Bronchial epithelial cell (primary cell): ENCODE results near the gene FGFR2. TPM values are rescaled to one million over a fixed set of nuclear protein-coding genes. Genes with fewer than 3 reads are reported as not detected.

Experiments
- DNase-seq: peaks from one replicate; pipeline ENCODE4 v3.0.0-alpha.2; 2010; ENCODE audit warnings: low read depth
- FAIRE-seq: peaks from 2 replicates; lab custom pipeline; 2011; peaks lifted over from hg19 to GRCh38; lab: Jason Lieb, UNC
- H3K27me3 ChIP-seq: 2 replicates; pipeline ENCODE4 v1.5.1; 2011; ENCODE audit warnings: low read length; ENCODE audit not compliant: control insufficient read depth, insufficient read depth
- H3K36me3 ChIP-seq: 2 replicates; pipeline ENCODE4 v1.5.1; 2011; ENCODE audit warnings: low read length; ENCODE audit not compliant: control insufficient read depth, insufficient read depth
- H3K4me3 ChIP-seq: 2 replicates; pipeline ENCODE4 v1.5.1; 2011; ENCODE audit warnings: mild to moderate bottlenecking, low read depth, low read length, control low read depth
- CTCF ChIP-seq: IDR thresholded peaks from 2 replicates; pipeline ENCODE4 v1.5.1; 2011; ENCODE audit warnings: mild to moderate bottlenecking, moderate library complexity, low read length, control low read depth, inconsistent platforms; ENCODE audit not compliant: insufficient read depth, severe bottlenecking
- total RNA-seq: library from RNA; depleted of rRNA; stranded (reverse); fragments of >200 nt; gene quantifications from 2 replicates; pipeline ENCODE4 v1.2.1, GENCODE V29; 2014

The FGFR2 gene
- total RNA-seq, 1 donor from 2014 or later: 16.8 TPM

DNA sequence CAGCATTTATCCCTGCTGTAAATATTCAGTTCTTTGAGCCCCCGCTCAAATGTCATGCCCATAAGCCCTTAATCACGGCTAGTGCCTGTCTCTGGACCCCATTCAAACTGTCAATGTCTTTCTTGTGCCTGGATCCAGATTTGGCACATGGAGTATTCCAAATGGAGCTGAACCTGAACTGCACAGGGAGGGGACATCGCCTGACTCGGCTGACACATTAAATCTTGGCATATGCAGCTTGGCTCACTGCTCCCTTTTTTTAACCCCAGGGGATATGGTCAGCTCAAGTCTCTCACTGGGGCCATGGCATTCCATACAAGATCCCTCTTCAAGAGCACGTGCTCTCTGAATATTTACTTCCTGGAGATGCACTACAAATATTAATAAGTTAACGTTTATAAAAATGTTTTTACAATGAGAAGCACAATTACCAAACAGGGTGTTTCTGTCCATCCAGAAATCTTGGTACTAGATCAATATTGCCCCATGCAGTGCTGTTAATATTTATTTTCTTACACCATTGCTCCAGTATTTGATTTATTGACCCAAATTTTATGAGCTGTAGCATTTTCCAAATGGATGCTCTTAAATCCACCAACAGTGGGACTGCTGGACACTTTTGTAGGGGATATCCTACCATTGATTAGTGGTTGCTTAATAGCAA, 57.4 kb downstream of the FGFR2 start:
- Histone ChIP-seq H3K36me3 (no peaks in the 10 kb centered on the region), H3K27me3 (no peaks in the 10 kb centered on the region), H3K4me3 (no peak overlapping the region)
- no peak for TF ChIP-seq CTCF
- no peak for DNase-seq
- no peak for FAIRE-seq

DNA sequence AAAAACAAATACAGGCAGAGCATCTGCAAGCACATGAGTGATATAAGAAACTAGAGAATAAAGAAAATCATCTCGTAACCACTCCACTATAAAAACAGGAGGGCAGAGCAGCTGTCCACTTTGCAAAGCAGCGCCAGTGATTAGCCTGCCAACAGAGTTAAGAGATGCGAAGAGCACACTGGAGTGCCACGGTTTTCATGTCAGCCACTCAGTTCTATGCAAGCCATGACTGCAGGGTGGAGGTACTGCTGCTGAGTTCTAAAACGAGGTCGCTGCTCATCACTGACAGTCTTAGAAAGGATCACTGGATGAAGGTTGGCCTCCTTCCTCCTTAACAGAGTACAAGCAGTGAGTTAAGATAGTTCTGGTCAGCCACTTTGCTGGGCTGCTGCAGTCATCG, 58.5 kb downstream of the FGFR2 start:
- no peak for FAIRE-seq
- no peak for DNase-seq
- TF ChIP-seq CTCF: no peak
- Histone ChIP-seq H3K4me3 (no peak overlapping the region), H3K27me3 (no peaks in the 10 kb centered on the region), H3K36me3 (no peaks in the 10 kb centered on the region)

GRCh38 chr10:121536310-121536913, 61.8 kb downstream of the FGFR2 start:
- DNase-seq: peak; percentile 41
- no peaks in the 10 kb centered on the region for H3K36me3 ChIP-seq
- FAIRE-seq: no peak
- no peaks in the 10 kb centered on the region for H3K27me3 ChIP-seq
- H3K4me3 ChIP-seq: no peak overlapping the region
- no peak for TF ChIP-seq CTCF

GRCh38 chr10:121535381-121535780, 62.9 kb downstream of the FGFR2 start:
- no peak for TF ChIP-seq CTCF
- Histone ChIP-seq H3K27me3 (no peaks in the 10 kb centered on the region), H3K36me3 (no peaks in the 10 kb centered on the region), H3K4me3 (no peak overlapping the region)
- DNase-seq (no peak), FAIRE-seq (no peak)

- no peak overlapping the region for H3K4me3 ChIP-seq
- no peaks in the 10 kb centered on the region for H3K27me3 ChIP-seq
- FAIRE-seq (peak; percentile 7), DNase-seq (peak; percentile 18)
- H3K36me3 ChIP-seq: no peaks in the 10 kb centered on the region
- TF ChIP-seq CTCF: no peak
These were observed 65.9 kb downstream of the FGFR2 start for GRCh38 chr10:121532292-121532864.

GRCh38 chr10:121531830-121532178, 66.4 kb downstream of the FGFR2 start:
- no peaks in the 10 kb centered on the region for H3K36me3 ChIP-seq
- no peak for FAIRE-seq
- no peak for DNase-seq
- TF ChIP-seq CTCF: no peak
- H3K27me3 ChIP-seq: no peaks in the 10 kb centered on the region
- H3K4me3 ChIP-seq: no peak overlapping the region
